GM18519 (cell line): ENCODE data around the gene CHRDL2.
A peak's percentile ranks its signal among the peaks of the same experiment; 100 is the strongest.

ENCODE experiments used
- ATAC-seq: cut with Tn5 transposase; IDR thresholded peaks from one replicate; pipeline ENCODE4 v1.9.1; 2021; ENCODE audit warnings: mild to moderate bottlenecking, moderate library complexity; ENCODE audit not compliant: unreplicated experiment, low FRiP score

The CHRDL2 gene

GRCh38 chr11:74749127-74749964 lies 18.1 kb upstream of the CHRDL2 start:
- ATAC-seq = peak; percentile 30

- peak; percentile 86 for ATAC-seq
Measured at GRCh38 chr11:74748211-74749126, 17.2 kb upstream of the CHRDL2 start, which contains the start of gene RNF169. Gene RNF169, plus strand, starts transcription at chr11:74748849. Its CDS starts 32 bp downstream, at chr11:74748881.

GRCh38 chr11:74746868-74747267 lies 15.6 kb upstream of the CHRDL2 start:
- ATAC-seq = no peak

GRCh38 chr11:74744277-74744676 lies 13.1 kb upstream of the CHRDL2 start:
- no peak for ATAC-seq

GRCh38 chr11:74743640-74744039 lies 12.4 kb upstream of the CHRDL2 start:
- no peak for ATAC-seq

- ATAC-seq = no peak
Measured at GRCh38 chr11:74742070-74742469, 10.8 kb upstream of the CHRDL2 start.

GRCh38 chr11:74739546-74740270 lies 8.5 kb upstream of the CHRDL2 start:
- no peak for ATAC-seq

GRCh38 chr11:74736031-74736430 lies 4.8 kb upstream of the CHRDL2 start:
- no peak for ATAC-seq

- no peak for ATAC-seq
Measured at GRCh38 chr11:74735365-74735928, 4.2 kb upstream of the CHRDL2 start.

- ATAC-seq = no peak
Measured at GRCh38 chr11:74734559-74734925, 3.3 kb upstream of the CHRDL2 start.

- ATAC-seq = no peak
Measured at GRCh38 chr11:74730571-74731260, 510 bp downstream of the CHRDL2 start.

- ATAC-seq = no peak
Measured at GRCh38 chr11:74729397-74729796, 1.8 kb downstream of the CHRDL2 start.

GRCh38 chr11:74726547-74727182 lies 4.6 kb downstream of the CHRDL2 start:
- peak; percentile 72 for ATAC-seq

- ATAC-seq = no peak
Measured at GRCh38 chr11:74725701-74726100, 5.5 kb downstream of the CHRDL2 start.

GRCh38 chr11:74723511-74723910 lies 7.7 kb downstream of the CHRDL2 start:
- ATAC-seq = no peak

GRCh38 chr11:74721479-74721835 lies 9.8 kb downstream of the CHRDL2 start:
- ATAC-seq = no peak

GRCh38 chr11:74720596-74721478 lies 10.4 kb downstream of the CHRDL2 start:
- ATAC-seq = no peak

- no peak for ATAC-seq
Measured at GRCh38 chr11:74719011-74719410, 12.2 kb downstream of the CHRDL2 start.
